ENCODE results near the gene AICDA. TPM values are rescaled to one million over a fixed set of nuclear protein-coding genes. Genes with fewer than 3 reads are reported as not detected.
A peak's percentile ranks its signal among the peaks of the same experiment; 100 is the strongest.
"Not testable (repeated sequence)": the region's sequence is repeated elsewhere in the genome, so short reads cannot be mapped to it uniquely, and the experiment has no call there.

AICDA gene
- total RNA-seq, 1 experiment from 2014 or later: not detected

DNA sequence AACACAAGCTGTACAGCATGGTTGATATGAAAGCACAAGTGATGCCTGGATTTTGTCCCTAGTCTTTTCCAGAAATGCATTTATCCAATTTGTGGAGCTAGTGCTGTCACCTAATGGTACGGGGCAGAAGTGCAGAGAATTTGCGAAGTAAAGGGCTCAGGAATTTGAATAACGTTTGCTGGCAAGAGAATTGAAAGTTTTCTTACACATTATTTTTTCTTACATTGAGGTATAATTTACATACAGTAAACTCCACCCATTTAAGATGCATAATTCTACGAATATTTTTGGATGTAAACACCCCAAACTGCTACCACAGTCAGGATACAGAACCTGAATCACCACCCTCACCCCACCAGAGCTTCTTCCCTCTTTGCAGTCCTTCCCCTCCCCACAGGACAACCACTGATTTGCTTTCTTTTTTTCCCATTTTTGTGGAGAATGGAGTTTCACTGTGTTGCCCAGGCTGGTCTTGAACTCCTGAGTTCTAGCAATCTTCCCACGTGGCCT lies 3.5 kb downstream of the AICDA start:
- DNase-seq (ENCODE audit: low spot score): peak; percentile 51

DNA sequence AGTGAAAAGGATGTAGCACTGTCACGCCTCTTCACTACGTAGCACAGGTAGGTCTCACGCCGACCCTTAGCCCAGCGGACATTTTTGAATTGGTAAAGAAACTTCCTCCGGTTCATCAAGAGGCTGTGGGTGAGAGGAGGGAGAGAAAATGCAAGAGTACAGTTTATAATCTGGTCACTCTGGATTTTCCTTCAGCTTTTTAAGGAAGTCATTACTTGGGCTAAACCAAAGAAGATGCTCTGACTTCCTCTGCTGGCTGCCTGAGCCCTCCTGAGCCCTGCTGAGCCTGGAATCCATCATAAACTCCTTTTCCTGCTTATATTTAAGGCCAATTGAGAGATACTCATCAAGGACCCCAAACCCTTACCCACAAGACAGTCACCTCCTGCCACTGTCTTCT lies 5.8 kb downstream of the AICDA start:
- no peak for DNase-seq (ENCODE audit: low spot score)

DNA sequence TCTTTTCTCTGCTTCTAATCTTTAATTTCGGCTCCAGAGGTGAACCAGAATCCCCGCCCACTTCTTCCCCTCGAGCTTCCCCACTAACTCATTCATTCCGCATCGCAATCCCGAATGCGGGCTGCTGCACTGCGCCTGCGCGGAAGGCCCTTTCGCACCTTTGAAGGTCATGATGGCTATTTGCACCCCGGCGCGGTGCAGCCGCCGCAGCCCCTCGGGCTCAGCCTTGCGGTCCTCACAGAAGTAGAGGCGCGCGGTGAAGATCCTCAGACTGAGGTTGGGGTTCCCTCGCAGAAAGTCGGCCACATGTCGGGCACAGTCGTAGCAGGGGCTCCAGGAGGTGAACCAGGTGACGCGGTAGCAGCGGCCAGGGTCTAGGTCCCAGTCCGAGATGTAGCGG lies 7.6 kb downstream of the AICDA start:
- no peak for DNase-seq (ENCODE audit: low spot score)

DNA sequence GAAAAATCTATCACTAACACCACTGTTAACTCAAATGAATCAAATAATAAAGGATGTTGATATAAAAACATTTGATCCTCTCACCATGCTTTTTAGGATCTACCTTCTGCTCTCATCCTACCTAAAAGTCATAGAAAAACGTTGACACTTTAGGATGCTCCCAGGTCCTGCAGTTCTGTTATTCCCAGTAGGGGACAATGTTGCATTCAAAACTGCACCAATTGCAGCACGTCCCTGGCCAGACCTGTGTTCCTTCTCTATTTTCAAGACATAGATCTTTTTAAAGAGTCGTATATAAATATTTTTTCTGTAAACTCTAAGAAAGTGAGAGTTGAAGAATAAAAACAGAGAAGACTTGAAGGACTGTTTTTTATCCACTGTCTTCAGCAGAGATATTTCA lies 8.8 kb downstream of the AICDA start:
- DNase-seq (ENCODE audit: low spot score): no peak

DNA sequence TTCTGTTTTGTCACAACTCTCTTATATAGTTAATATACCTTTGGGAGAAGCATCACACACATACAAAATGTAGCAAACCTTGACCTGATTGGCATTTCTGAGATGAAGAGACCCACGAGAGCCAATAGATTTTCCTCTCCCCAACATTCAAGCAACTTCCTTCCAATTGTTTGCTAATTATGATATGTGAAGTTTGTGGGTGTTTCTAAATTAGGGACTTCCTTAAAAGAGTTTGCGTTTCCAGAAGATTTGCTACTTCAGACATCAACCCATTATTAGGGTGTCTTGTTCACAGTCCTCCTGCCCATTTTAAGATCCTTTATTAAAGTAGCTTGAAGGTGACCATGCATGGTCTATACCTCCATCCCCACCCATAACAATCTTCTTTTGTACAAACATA lies 9.4 kb downstream of the AICDA start:
- DNase-seq (ENCODE audit: low spot score): no peak

DNA sequence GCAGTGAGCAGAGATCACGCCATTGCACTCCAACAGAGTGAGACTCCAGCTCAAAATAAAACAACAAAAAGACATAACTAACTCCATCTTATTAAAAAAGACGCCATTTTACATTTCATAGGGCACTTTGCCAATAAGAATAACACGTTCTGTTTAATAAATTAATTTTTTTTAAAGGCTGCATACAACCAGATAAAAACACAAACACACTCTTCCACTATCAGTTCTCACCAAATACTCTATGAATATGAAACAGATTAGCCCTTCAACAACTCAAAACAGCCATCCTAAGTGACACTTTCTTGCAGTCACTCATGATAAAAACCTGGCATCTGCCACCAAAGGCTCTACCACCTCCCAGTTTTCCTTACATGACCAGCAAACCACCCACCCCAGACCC lies 16.1 kb downstream of the AICDA start:
- DNase-seq (ENCODE audit: low spot score): no peak

DNA sequence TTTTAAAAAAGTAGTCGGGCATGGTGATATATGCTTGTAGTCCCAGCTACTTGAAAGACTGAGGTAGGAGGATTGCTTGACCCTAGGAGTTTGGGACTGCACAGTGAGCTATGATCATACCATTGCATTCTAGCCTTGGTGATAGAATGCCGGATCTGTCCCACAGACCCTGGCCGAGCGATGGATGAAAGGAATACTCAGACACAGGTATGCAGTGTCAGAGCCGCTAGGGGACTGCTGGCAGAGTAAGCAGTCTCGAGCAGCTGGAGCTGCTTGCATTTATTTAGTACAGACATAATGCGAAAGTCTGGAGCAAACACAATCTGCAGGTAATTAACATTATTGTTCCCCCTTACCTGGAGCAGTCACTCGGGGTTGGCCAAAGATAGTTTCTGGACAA lies 18.6 kb downstream of the AICDA start:
- no peak for DNase-seq (ENCODE audit: low spot score)

DNA sequence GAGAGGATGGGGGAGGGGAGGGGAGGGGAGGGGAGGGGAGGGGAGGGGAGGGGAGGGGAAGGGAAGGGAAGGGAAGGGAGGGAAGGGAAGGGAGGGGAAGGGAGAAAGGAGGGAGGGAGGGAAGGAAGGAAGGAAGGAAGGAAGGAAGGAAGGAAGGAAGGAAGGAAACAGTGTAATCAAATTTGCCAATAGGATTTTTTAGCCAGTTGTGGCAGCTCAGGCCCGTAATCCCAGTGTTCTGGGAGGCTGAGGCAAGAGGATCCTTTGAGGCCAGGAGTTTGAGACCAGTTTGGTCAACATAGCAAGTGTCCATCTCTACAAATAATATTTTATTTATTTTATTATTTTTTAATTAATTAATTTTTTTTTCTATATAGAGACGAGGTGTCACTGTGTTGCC lies 19.4 kb downstream of the AICDA start:
- no peak for DNase-seq (ENCODE audit: low spot score)

DNA sequence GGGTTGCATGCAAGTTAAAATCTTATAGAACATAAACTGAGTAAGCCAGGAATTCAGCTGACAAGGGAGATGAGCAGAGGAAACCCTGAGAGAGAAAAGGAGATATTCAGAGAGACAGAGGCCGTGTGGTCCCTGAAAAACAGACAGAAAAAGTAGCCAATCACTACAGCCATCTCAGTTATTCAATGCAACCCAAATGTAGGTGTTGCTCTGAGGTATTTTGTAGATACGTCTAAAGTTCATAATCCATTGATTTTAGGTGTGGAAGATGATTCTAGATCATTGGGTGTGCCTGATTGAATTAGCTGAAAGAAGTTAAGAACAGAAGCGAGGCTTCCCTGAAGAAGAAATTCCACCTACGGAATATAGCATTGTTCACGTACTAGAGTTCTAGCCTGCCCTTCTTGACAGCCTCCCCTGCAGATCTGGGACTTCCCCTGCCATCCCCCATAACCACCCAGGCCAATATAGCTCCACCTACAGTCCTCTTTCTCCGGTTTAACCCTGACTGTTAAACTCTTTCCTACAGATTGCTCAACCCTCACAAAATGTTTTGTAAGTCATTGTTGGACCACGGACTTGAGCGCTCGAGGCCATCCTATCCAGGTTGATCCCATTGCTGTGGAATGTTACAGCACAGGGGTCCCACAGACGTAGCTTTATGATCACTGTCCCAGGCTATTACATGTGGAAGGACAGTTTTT lies 21.7 kb downstream of the AICDA start:
- DNase-seq (ENCODE audit: low spot score): peak; percentile 17

DNA sequence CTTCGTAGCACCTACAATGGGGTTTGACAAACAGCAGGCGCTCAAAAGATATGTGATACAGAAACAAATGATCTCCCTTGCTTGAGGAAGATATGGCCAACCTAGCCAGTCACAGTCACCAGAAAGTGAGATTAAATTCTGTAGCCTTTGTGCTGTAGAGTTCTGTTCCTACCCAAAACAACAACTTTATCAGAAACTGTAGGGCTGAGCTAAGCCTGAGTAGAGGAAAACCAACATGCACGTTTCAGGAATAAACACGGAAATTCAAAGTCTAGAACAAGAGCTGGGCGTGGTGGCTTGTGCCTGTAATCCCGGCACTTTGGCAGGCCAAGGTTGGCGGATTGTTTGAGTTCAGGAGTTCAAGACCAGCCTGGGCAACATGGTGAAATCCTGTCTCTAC lies 23.0 kb downstream of the AICDA start:
- no peak for DNase-seq (ENCODE audit: low spot score)

DNA sequence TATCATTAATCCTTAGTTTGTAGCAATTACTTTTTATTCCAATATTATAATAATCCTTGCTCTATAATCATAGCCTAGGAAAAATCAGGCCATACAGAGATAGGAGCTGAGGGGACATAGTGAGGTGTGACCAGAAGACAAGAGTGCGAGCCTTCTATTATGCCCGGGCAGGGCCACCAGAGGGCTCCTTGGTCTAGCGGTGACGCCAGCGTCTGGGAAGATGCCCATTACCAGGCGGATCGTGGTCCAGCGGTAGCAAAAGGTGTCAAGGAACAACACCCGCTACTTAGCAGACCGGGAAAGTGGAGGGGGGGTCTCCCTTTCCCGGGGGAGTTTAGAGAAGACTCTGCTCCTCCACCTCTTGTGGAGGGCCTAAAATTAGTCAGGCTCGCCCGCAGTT lies 28.2 kb downstream of the AICDA start:
- not testable (repeated sequence) for DNase-seq (ENCODE audit: low spot score)

DNA sequence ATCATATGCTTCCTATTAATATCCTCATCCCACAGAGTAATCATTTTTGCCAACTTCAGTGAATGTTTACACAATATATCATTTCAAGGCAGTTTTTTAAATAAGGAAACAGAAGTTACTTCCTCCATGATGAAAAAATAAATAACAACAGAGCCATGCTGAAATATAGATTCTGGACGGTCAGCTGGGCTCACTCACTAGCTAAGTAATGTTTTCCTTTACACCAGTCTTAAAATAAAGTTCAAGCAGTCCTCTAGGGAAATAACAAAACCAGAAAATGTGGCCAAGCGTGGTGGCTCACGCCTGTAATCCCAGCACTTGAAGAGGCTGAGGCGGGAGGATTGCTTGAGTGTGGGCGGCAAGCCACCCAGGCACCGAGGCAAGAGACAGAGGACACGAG lies 28.7 kb downstream of the AICDA start:
- DNase-seq (ENCODE audit: low spot score): no peak

DNA sequence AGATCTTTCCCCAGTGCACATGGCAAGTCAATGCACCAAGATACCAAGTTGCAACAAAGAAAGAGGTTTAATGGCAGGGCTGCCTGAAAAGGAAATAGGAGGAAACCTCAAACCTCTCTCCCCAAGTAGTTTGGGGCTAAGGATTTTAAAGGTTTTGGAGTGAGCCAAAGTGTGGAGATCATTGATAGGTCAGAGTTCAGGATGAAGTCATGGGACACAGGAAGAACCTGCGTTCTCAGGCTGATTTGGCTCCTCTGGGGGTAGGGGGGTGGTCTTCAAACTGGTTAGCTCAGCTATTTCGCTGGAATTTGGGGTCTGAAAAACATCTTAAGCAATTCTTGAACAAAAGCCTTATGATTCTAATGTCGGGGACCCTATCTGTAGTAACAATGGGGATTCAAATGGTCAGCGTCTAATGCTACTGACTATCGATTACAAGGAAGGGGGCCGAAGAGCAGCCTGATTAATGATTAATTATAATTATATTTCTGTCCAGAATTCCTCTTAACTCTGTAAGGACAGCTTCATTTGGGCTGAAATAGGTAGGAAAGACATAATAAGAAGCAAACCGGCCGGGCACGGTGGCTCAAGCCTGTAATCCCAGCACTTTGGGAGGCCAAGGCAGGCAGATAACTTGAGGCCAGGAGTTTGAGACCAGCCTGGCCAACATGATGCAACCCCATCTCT lies 31.4 kb downstream of the AICDA start:
- DNase-seq (ENCODE audit: low spot score): no peak

DNA sequence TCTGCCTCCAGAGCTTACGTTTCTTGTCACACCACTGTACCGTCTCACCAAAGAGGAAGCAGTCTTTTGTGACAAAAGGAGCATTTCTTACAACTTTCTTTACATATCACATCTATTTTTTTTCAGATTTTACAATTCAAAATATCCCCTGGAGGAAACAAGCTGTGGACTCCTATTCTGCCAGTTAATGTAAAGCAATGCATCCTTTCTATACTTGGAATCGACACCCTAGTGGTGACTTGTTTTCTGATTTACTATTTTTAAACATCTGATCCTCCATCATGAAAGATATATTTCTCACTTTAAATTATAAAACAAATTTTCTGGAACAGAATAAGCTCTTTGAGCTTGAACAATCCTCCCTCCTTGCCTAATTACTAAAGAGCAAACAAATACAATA lies 34.8 kb downstream of the AICDA start:
- no peak for DNase-seq (ENCODE audit: low spot score)

DNA sequence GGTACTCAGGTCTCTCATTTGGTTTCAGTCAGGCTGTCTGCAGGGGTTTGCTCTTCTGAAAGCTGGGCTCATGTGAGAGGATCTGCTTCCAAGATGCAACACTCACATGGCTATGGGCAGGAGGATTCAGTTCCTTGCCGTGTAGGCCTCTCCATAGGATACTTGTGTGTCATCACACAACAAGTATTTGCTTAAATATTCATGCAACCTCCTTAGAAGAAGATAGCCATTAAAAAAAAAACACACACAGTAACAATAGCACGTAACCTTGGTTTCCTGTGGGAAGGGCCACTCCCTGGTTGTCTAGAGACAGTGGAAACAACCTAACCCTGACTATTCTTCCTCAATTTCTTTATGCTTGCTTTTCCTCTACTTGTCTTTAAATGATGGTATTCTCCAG lies 40.2 kb downstream of the AICDA start:
- no peak for DNase-seq (ENCODE audit: low spot score)

DNA sequence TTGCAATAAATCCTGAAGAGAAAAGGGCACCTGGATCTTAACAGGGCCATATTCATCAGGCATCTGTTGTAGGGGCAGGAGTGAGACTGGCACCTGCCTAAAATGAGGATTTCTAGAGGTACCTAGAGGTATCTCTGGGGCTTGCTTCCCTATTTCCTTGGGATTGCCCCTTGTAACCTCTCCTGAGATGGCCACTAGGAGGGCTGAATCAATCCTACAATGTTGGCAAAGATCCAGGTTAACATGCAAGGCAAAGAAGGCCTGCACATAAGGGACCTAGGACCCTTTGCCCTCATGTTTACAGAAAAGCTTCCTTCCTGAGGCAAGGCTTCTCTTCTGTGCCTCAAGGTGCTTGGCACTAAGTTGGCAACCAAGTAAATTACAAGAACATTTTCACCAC lies 46.1 kb downstream of the AICDA start:
- DNase-seq (ENCODE audit: low spot score): no peak

DNA sequence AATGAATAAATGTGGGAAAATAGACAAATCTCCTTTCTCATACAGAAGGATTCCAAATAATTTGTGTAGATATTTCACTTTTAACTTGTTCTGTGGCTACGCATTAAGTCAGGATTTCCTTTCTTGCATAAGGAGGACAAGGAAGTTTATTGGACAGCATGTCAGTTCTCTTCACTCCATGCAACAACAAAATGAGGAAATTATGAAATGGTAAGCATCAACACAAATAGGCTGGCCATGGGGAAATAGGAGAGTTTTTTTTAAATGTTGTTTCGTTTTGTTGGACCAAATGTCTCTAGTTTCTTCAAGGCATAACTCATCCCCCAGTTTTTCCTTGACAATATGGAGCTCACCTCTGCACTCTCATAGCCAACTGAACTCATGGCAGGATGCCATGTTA lies 46.6 kb downstream of the AICDA start:
- not testable (repeated sequence) for DNase-seq (ENCODE audit: low spot score)

DNA sequence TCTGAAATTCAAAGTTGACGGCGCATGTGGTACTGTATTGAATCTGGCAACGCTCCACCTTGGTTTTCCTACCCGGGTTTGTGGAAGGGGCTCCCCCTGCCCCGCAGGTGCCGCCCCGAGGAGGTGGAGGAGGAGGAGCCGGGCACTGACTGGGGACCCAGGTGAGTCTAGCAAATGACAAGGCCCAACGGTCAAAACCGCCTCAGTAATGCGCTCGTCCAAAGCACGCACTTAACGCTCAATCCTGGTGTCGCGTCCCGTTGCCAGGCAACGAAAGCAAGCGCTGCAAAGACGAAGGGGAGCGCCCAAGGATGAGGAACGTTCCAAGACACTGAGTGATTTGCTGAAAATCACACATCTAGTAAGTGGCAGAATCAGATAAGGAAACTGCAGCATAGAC lies 48.0 kb downstream of the AICDA start:
- no peak for DNase-seq (ENCODE audit: low spot score)

DNA sequence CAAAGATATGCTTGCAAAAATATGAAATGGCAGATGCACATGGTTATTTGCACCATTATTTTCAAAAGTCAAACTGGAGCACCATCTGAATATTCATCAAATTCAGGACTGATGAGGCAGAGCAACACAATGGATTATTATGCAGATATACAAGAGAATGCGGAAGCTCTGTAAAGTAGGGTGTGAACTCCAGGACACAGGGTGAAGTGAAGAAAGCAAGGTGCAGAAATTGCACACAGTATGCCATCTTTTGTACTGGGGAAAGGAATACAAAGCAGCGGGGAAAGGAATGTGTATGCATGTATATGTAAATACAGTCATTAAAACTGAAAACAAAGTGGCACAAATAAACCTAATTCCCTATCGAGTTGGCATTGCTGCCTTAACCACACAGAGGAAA lies 49.3 kb downstream of the AICDA start:
- DNase-seq (ENCODE audit: low spot score): no peak

DNA sequence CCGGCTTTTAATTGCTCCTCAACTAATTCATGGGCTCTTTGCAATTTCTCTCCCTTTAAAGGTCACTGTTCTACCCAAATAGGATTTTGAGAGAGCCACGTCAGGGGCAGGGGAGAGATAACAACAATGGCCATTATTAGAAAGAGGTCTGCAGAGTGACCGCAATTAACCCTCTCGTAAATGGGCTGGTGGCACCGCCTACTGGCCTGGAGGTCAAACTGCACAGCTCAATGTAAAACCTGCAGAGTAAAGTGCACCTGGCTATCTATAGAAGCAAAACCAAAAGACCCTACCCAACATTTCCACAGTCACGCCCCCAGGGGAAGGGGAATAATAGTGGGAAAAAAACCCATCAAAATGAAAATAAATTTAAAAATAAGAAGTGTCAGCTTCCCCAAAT lies 50.3 kb downstream of the AICDA start:
- DNase-seq (ENCODE audit: low spot score): no peak

DNA sequence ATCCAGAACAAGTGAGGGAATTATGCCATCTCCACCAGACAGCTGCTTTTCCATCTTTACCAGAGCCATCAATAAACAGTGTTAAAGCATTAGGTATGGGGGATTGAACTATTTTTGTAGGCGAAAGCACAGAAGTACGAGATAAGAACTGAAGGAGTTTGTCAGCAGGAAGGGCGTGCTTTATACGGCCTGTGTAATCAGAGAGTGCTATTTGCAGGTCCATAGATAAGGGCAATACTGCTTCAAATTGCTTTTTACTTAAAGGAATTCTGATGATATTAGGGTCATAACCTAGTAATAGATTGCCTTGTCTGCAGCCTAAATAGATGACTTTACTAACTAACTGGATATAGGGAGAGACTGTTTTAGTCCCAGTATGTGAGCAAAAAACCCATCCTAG lies 51.6 kb downstream of the AICDA start:
- no peak for DNase-seq (ENCODE audit: low spot score)

DNA sequence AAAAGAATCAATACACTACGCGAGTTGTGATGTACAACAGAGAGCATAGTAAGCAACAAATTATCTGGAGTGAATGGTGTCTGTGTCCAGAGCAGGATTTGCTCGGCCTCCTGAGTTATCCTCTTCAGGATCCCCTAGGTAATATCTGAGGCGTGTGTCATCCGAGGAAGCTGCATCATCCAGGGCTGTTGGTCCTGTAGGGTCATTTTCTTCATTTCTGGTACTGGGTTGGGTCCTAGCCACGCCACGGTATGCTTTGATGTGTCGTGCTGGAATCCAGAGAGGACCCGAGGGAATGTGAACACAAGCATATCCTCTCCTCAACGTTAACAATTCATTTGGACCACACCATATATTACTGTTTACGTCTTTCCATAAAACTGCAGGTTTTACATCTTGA lies 53.0 kb downstream of the AICDA start:
- no peak for DNase-seq (ENCODE audit: low spot score)

DNA sequence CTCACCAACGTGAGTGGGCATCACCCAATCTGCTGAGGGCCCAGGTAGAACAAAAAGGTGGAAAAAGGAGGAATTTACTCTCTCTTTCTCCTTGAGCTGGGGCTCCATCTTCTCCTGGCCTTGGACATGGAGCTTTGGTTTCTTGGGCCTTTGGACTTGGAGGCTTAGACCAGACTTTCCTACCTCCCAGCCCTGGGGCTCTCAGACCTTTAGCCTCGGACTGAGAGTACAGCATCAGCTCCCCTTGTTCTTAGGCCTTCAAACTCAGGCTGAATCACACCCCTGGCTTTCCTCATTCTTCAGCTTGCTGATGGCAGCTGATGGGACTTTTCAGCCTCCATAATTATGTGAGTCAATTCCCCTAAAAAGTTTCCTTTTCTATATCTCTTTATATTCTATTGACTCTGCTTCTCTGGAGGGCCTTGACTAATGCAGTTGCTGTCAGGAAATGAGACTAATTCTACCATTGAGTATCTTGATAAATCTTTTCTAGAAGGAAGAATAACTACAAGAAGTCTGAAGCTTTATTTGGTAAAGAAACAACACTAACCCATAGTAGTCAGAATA lies 56.0 kb downstream of the AICDA start:
- DNase-seq (ENCODE audit: low spot score): no peak
